HG02623 (cell line): Measurements from ENCODE around the gene TSPAN9.

Experiments
- ATAC-seq: cut with Tn5 transposase; IDR thresholded peaks from one replicate; pipeline ENCODE4 v1.9.1; 2021; ENCODE audit warnings: moderate library complexity; ENCODE audit not compliant: unreplicated experiment

The TSPAN9 gene

DNA sequence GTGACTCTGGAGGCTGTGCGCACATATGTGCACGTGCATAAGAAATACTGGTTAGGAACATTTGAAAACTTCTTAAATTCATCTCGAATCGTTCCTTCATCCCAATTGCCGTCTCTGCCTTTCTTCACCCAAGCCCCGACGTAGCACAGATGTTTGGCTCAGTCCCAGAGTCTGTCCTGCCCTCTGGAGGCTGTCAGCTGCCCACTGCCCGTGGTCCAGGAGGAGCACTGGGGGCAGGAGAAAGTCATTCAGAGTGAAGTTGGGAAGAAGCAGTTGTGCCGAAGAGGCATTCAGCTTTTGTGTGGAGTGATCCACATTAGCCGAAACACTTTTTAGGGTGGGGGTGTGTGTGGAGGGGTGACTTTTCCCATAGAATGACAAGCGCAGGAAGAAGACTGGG lies 124.9 kb downstream of the TSPAN9 start:
- no peak for ATAC-seq

DNA sequence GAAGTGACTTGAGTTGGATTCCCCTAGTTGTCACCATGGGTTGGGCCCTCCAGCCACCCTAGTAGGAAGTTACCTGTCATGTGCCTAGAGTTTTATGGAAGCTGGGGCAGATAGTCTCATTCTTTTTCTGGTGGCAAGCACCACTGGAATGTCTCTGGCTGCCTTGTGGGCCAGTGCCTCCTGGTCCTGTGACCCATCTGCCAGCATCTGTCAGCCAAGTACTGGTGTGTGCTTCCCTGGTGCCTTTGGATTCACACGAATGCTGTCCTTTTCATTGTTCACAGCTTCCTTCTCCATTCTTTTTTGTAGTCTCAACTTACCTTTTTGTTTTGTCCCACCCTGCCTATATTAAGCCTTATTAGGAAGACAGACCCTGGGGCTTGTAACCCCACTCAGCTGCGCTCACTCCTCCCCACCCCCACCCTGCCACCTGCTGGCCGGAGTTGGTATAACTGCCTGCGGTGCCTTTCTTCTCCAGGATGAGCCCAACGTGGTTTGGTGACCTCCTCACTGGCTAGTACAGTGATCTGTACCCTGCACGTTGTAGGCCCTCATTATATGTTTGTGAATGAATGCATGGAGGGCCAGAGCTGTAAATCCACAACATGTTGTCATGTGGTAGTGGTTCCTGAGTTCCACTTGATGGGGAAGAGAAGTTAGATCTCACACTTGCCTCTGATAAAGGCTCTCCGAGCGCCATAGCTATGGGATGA lies 125.7 kb downstream of the TSPAN9 start:
- ATAC-seq: no peak

DNA sequence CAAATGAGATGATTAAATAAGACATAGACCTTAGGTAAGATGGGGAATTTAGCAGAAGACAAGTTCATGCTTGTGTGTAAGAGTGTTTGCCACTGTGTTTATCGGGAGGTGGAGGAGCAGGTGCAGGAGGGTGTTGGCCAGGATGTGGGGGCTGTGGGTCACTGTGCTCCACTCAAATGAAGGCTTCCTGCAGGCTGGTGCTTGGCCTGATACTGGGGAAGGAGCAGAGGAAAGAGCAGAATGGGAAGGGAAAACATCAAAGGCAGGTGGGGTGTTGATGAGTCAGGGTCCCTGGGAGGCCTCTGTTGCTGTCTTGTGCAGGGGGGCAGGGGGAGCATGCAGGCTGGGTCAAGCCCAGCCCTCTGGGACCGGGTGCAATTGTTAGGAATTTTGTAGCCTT lies 126.5 kb downstream of the TSPAN9 start:
- no peak for ATAC-seq

DNA sequence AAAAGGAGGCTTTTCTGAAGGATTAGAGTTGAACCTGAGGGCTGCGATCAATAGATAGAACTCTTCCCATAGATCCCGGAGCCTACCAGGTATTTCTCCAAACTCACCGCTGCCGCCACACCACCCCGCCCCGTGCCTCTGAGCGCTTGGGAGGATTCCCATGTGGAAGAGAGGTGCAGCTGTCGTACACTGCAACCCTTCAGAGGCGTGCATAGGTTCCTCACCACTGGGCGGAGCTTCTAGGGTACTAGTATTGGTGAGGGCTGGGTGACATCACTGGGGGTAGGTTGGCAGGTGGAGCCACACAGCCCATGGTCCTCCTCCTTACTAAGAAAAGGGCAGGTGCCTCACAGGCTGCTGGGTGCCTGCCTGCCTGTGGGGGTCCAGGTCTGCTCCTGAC lies 127.0 kb downstream of the TSPAN9 start:
- ATAC-seq: no peak

DNA sequence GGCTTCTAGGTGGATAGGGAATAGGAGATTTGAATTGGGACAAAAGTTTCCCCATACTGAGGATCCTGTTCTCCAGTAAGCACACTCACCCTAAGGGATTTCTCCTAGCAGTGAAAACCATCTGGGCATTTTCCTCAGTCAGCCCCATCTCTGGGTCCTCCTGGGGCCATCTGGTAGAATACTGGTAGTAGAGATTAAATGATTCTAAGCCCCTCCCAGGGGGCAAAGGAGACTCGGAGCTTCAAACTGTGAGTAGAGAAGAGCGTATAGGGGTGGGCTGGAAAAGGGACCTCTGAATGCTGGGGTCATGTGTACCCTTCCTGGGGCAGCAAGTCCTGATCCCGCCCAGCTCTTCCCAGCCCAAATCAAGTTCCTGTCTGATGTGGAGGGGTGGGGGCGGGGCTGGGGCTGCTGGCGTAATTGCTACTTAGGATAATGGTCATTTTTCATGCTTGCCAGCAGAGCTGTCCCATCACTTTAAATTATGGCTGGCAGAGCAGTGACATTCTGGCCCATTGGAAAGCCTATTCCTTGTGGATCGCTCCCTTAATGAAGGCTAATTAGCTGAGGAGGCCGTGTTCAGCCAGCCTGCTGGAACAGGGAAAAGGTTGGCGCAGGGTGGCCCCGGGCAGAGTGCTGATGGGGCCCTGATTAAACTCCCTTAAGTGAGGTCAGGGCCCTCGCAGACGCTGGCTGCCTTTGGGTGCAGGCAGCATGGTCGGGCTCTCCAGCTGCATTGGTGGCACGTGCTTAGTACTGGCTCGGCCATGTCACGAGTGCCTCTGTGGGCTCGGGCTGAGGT lies 127.8 kb downstream of the TSPAN9 start:
- ATAC-seq: no peak

DNA sequence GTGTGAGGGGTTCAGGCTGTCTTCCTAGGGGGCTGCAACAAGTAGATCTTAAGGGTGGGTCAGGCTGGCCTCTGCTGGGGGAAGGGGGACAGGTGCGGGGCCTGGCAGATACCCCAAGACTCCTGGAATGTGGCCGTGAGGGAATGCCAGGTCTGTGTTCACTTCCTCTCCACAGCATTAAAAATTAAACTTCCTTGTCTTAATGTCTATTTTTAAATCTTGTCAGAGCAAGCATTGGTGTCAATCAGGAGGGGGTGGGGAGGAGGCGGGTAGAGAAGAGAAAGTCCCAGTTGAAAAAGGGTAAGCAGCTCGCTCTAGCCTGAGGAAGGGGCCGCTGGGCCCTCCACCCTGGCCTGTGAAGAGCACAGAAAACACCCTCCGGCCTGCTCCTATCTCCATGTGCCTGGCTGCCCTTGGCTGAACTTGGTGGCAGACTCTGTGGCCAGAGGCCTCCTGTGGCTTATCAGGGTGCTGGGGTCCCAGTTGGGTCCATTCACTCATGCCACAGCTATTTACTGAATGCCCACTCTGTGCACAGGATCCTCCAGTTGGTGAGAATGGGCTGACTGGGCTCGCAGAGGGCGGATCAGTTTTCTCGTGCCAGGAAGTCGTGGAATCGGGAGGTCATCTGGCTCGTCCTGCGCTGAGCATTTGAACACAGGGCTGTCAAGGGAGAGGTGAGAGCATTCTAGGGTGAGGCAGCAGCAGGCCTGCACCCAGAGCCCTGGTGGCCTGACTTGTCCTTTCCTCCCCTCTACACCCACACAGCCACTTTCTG lies 128.8 kb downstream of the TSPAN9 start:
- ATAC-seq: no peak

DNA sequence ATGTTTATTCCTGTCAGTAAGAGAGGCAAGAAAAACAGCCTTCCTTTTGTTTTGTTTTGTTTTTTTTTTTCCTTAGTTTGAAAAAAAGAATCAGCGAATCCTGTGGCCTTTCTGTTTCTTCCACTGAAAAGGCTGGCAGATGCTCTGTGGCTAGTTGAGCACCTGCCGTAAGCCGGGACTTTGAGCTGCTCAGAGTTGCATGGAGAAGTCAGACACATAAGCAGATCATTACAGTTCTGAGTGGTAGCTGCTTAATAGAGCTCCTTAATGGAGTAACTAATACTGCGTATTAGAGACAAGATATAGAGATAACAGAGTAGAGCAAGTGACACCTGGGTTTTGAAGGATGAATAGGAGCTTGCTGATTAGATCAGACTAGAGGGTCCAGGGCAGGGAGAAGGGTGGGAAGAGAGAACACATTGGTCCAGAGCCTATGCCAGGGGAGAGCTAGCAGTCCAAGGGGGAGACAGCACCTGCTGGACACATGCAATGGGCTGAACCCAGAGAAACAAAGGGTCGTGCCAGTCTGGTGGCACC lies 129.4 kb downstream of the TSPAN9 start:
- ATAC-seq: no peak

DNA sequence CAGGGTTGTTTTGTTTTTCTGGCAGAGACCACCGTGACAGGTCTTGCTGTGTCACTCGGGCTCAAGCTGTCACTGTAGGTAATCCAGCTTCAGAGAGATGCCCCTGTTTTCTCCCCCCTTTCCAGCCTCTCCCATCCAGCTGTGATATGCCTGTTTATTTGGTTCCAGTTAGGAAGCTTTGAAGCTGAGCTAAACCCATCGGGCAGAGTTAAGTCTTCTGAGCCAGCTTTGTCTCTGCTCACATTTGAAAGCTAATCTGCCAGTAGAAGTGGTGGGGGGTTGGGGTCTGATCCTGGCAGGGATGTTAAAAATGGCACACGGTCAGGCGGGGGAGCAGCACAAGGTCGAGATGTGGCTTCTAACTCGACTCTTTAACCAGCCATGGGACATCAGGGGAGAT lies 130.0 kb downstream of the TSPAN9 start:
- no peak for ATAC-seq

DNA sequence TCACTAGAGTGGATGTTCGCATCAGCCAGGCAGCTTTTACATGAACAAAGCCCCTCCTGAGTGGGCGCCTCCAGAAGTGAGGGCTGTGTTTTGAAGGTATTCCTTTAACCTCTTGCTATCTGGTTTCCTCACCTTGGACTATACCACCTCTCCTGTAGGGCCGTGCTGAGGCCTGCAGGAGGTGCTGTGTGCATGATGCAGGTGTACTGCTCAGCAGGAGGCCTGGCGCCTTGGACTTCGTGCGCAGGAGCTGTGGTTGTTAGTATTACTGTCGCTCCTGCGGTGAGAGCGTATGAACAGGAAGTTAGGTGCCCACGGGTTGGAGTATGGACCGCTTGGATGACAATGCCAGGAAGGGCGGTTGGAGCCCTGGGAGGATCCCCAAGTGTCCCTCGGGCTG lies 130.7 kb downstream of the TSPAN9 start:
- no peak for ATAC-seq

DNA sequence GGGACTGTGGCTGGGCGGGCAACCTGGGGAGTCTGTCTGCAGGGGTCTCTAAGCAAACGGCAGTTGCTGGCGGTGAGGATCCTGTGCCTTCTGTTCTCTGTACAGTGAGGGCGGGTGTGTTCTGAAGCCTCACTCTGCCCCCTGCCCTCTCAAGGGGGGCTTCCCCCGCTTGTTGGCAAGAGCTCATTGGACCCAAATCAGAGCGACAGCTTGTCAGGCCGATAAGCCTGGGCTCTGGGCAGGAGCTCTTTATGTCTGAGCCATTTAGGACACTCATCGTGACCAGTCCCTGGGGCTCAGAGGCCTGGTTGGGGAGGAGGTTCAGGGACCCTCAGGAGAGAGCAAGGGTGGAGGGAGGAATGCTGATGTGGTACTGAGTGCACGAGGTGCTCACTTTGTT lies 136.0 kb downstream of the TSPAN9 start:
- ATAC-seq: no peak

DNA sequence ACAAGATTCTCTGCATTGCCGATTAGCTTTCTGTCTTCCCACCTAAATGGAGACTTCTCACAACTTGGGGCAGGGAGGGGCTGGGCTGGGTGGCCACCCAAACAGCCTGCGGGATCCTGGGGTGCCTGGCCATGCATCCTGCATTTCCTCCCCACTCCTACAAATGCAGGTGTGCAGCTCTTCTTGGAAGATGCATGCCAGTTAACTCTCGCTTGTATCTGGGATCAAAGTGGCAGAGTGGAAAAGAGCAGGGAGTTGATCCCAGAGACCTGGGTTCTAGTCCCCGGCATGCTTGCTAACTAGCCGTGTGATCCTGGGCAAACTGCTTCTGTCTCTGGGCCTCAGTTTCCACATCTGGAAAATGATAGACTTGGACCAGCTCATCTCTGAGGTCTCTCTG lies 136.6 kb downstream of the TSPAN9 start:
- no peak for ATAC-seq

DNA sequence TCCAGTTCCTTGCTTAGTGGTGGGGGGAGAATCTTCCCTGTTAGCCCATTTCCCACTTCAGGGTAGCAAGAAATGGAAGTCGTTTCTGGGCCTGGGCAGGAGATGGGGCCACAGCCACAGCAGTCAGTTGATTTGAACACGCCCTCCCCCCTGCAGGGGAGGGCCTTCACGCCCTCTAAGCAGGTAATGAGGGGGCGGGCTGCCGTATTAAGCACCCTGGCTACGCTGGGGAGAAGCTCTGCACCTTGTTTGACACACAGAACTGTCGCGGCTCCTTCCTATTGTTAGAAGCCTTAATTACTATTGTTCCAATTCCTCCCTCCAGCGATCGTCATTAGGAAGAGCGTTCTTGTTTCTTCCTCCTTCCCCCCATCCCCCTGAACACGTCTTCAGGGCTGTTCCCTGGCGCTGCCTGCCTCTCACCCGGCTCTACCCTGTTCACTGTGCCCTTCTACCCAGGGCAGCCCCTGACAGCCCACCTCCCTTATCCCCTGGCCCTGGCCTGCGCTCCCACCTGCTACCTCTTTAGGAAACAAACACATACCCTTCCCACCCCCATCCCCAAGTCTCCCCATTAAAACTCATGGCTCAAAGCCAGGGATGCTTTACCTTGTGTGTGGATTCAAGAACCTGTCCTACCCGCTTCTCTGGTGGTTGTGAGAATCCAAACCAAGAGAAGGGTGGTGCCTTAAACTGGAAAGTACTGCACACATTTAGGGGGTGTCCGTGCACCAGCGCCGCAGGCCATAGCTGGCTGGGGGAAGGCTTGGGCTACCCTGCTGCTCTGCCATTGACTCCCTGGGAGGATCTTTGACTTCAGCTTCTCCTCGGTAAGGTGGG lies 137.6 kb downstream of the TSPAN9 start:
- no peak for ATAC-seq

DNA sequence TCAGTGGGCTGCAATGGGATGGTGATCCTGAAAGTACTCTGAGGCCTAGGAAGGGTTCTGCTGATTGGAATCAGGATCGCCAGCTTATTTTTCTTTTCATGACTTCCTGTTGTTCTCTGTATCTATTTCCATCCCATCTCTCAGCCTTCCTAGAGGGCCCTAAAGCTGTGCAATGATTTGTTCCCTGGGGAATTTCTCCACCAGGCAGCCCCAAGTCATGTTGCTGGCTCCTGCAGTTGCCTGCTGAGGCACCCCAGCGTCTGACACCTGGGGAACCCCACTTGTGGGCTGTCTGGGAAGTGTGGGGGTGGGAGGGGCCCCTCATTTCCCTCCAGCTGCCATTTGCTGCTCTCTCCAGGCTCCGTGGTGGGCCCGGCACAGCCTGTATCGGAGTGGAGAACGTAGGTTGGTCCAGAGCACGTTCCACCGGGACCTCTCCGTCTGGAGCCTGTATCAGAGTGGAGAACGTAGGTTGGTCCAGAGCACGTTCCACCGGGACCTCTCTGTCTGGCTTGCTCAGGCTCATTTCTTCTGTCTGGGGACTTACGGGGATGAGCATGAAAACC lies 138.3 kb downstream of the TSPAN9 start:
- no peak for ATAC-seq

DNA sequence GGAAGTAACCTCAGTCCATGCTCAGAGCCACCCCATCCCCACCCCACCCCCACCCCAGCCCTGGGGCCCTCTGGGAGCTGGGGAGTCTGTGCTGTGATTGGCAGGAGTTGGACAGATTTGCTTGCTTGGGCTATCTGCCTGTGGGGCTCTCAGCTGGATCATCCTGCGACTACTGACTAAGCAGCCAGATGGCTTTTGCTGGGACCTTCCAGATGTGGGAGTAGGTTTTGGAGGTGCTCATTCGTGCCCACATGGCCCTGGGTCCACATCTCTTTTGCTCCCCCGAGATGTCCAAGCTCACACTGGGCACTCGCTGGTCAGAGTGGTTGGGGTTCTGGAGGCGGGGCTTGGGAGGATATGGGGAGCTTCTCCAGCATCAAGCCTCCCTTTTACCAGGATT lies 138.9 kb downstream of the TSPAN9 start:
- ATAC-seq: no peak

DNA sequence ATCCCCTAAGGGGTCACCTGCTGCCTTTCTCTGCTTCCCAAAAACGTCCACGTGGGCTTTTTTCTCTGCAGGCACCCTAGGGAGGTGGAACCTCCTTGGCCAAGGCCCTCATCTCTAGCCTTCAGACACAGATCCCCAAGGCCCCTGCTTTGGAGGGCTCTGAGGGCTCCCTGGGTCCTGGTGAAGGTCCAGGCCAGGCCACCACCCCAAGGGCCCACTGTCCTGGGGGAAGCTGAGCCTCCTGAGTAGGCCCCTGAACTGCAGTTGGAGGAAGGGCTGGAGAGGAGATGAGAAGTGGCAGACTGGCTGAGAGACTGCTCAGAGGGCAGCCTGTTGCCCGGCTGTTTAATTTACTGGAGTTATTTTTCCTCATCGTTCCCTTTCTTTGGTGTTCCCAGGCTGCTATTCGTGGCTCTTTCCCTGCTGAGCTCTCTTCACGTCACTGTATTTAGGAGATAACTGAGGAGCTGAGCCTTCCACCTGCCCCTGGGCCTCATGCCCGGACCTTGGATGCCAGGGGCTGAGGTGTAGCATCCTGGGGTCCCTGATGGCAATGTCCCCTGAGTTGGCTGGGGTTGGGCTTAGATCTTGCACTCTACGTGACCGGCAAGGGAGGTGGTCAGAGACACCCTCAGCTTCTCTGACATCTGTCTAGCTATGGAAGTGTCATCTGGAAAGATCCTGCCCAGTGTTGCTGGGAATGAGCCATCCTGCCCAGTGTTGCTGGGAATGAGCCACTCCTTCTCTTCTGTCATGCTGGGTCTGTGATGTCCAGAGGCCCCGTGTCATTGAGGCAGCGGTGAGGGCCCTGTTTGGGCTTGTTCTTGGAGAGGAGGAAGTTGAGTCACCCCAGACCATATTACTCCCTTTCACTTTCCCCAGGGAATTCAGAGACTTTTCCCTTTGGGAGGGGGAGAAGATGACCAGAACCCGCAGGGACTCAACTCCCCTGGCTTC lies 139.8 kb downstream of the TSPAN9 start:
- no peak for ATAC-seq

DNA sequence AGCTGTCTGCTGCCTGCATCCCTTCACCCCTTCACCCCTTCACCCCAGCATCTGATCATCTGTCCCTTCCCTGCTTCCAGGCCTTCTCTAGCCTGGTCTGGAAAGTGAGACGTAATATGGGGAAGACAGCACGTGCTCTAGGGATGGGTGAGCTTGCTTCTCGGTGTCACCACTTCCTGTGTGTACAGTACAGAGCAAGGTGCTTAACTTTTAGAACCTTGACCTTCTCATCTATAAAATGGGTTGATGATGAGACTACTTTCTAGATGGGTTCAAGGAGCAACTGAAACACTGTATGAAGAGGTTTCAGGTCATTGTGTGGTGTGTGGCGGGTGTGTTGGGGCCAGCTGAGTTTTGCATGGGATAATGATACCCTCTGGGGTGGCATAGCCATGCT lies 140.5 kb downstream of the TSPAN9 start:
- ATAC-seq: no peak

DNA sequence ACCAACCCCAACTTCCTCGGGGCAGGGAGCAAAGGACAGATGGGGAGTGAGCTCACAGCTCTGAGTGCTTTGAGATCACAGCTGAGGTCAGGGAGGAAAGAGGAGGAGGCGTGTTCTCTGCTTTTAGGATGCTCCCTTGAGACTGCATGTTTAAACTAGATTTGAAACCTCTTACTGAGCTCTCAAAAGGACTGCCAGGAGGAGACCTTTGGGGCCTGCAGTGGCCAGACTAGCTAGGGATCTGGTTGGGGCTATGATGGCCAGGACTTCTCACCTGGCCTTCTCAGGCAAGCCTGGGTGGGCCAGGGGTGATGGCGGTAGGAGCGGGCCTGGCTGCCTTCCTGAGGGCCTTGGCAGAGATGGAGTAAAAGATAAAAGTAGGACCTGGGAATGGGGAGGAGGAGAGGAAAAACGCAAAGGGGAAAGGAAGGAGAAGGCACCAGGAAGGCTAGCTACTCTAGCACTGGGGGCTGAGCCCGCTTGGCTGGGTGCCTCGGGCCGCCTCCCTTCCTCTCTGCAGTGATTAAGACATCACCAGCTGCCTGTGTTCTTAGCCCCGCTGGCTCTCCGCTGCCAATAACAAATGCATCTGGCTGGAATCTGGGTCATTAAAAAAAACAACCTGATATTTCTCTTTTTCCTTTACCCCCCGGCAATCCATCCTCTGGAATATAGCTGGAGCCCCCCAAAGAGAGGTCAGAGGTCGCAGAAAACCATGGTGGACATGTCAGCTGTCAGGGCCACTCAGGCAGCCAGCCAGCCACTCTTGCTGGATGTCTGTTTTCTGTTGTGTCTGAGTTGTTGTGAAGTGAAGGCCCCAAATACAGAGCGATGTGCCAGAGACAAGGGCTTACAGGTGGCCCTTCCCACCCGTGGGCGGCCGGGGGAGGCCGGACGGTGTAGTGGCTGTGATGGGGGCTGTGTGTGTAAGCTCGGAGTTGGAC lies 141.3 kb downstream of the TSPAN9 start:
- ATAC-seq: no peak

DNA sequence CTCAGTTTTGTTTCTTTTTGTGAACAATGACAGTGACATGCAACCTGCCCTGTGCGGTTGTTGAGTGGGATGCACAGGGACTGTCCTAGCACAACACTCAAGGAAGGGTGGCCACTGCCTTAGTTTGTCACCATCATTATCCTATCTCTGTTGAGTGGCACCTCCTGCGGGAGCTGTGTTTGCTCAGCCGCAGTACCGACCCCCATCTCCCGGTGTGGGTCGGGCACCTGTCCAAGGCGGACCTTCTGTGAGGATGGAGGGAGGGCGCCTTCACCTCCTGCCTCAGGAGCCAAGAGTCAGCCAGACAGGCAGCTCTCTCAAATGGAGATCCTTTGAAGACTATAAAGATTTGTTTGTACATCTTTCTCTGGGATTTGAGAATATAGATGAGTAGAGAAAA lies 142.1 kb downstream of the TSPAN9 start:
- ATAC-seq: no peak
